ENCODE measurements around the gene MYMX.

GRCh38 chr6:44179072-44179536 lies 37.6 kb upstream of the MYMX start:
- TF ChIP-seq CTCF (IDR thresholded peaks at IDR 0.05; ENCODE audit: low read depth, low read length, missing input control), result no peak
- TF ChIP-seq HNF4A (conservative IDR thresholded peaks at IDR 0.05), result no peak
- TF ChIP-seq RAD21 (IDR thresholded peaks at IDR 0.05), result no peak
- TF ChIP-seq MAX (IDR thresholded peaks at IDR 0.05), result no peak
- TF ChIP-seq REST (IDR thresholded peaks at IDR 0.05), result no peak
- TF ChIP-seq SP1 (IDR thresholded peaks at IDR 0.05), result no peak
- no peak for TF ChIP-seq GABPA (IDR thresholded peaks at IDR 0.05 in 1 of 2, conservative IDR thresholded peaks at IDR 0.05 in 1 of 2)

Data from liver (tissue), 3 donors.